Stimulated activated memory B cell treated with anti-CD40 and anti-IgM and Interleukin-4, amounts not matched to agents 10 μg/mL and 1 μg/mL and 100 μg/mL, for 72 hours (primary cell): ENCODE results near the gene ANGPTL1.

Source experiments
- ATAC-seq: fragments of 150-1000 bp; cut with Tn5 transposase; 2 replicates; pipeline ENCODE4 v1.10.0; 2021
- H3K27ac Mint-ChIP-seq: one replicate; pipeline ENCODE4 v1.8.0; 2022; ENCODE audit warnings: mild to moderate bottlenecking, mixed read lengths
- H3K27me3 Mint-ChIP-seq: one replicate; pipeline ENCODE4 v1.8.0; 2022; ENCODE audit warnings: mixed read lengths
- H3K36me3 Mint-ChIP-seq: one replicate; pipeline ENCODE4 v1.8.0; 2022; ENCODE audit warnings: mixed read lengths
- H3K4me1 Mint-ChIP-seq: one replicate; pipeline ENCODE4 v1.8.0; 2022; ENCODE audit warnings: mixed read lengths
- H3K4me3 Mint-ChIP-seq: one replicate; pipeline ENCODE4 v1.8.0; 2022; ENCODE audit warnings: mild to moderate bottlenecking, moderate library complexity, mixed read lengths
- H3K9me3 Mint-ChIP-seq: one replicate; pipeline ENCODE4 v1.8.0; 2022; ENCODE audit warnings: mixed read lengths

Gene ANGPTL1, protein sequence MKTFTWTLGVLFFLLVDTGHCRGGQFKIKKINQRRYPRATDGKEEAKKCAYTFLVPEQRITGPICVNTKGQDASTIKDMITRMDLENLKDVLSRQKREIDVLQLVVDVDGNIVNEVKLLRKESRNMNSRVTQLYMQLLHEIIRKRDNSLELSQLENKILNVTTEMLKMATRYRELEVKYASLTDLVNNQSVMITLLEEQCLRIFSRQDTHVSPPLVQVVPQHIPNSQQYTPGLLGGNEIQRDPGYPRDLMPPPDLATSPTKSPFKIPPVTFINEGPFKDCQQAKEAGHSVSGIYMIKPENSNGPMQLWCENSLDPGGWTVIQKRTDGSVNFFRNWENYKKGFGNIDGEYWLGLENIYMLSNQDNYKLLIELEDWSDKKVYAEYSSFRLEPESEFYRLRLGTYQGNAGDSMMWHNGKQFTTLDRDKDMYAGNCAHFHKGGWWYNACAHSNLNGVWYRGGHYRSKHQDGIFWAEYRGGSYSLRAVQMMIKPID

DNA sequence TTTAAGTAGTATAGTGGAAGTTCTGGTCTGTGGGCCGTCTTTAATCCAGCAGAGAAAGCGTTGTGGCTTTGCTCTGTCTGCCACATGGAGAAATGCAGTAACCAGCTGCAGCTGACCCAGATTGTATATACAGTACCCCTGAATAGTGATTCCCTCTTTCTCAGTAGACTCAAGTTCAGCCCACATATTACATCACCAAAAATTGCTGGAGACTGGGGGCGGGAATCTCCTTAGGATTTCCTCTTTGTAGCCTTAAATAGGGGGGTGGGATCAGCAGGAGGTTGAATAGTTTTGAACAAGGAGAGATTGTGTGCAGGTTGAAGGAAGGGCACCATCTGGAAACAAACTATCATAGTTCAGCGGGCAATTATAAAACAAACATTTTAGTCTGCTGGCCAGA lies at the start of gene ANGPTL1:
Gene ANGPTL1 (minus strand): TSS at position 134 of the 400 bp plus-strand sequence. CDS start 5,301 bp downstream, outside the sequence.
- Mint-ChIP-seq H3K4me1 (peaks cover 40% of the 10 kb centered on the region), H3K36me3 (peaks cover 16% of the 10 kb centered on the region), H3K27me3 (no peaks in the 10 kb centered on the region), H3K9me3 (no peaks in the 10 kb centered on the region), H3K4me3 (no peak within 1 kb of the TSS), H3K27ac (peak within 1 kb of the TSS; percentile 52)
- ATAC-seq: no peak

DNA sequence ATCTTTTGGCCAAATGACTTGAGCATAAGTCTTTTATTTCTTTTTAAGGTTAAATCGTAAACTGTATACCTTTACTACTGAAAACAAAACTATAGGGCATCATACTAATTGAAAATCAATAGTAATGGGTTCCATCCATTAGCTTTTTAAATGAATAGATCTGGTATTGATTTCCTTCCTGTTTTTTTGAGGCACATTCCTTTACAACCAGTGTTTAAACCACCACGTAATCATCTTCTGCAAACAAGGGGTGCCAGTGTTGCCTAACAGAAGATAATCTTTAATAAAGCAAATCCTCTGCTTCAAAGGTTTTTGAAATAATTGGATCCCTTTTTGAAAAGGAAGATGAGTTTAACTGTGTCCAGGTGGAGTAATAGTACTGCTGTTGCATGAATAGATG lies 48.7 kb upstream of the ANGPTL1 start:
- Mint-ChIP-seq H3K27ac (no peak overlapping the region), H3K4me3 (no peak overlapping the region), H3K36me3 (peaks cover 55% of the 10 kb centered on the region), H3K4me1 (peaks cover 40% of the 10 kb centered on the region), H3K9me3 (no peaks in the 10 kb centered on the region), H3K27me3 (no peaks in the 10 kb centered on the region)
- no peak for ATAC-seq

DNA sequence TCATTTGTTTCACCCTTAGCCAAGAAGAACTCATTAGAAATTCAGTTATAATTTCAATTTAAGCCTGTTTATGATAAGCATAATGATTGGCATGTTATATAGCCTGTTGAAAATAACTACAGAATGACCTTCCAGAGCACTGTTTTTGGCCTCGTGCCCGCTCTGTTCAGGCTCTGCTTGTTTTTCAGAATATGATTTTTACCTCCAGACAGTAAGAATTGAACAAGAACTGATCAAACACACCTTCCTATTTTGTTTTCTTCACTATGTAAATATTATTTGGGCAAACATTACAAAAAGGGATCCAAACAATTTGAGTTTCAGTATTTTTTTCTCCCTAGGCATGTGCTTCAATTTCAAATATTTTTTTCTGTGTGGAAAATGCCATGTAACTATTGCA lies 48.1 kb upstream of the ANGPTL1 start:
- no peaks in the 10 kb centered on the region for H3K9me3 Mint-ChIP-seq
- no peak for ATAC-seq
- H3K36me3 Mint-ChIP-seq: peaks cover 55% of the 10 kb centered on the region
- no peak overlapping the region for H3K4me3 Mint-ChIP-seq
- H3K4me1 Mint-ChIP-seq: peaks cover 41% of the 10 kb centered on the region
- no peaks in the 10 kb centered on the region for H3K27me3 Mint-ChIP-seq
- no peak overlapping the region for H3K27ac Mint-ChIP-seq

DNA sequence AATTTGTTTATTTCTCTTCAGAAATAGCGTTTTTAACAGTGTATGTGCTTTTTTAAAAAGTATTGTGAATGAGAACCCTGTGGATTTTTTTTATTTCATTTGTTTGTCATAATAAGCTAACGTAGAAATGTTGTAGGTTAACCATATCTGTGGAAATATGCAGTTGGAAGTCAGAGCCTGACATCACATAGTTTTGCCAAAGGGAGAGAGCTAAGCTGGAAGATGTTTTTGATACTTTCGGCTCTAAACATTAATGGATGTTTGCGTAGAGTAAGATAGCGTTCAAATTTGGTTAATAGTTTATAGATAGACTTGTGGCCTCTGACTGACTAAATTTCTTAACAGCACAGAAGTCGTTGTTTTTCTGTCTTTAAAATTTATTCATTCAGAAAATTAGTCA lies 47.4 kb upstream of the ANGPTL1 start:
- ATAC-seq: no peak
- Mint-ChIP-seq H3K27me3 (no peaks in the 10 kb centered on the region), H3K27ac (no peak overlapping the region), H3K4me1 (peaks cover 47% of the 10 kb centered on the region), H3K4me3 (no peak overlapping the region), H3K9me3 (no peaks in the 10 kb centered on the region), H3K36me3 (peaks cover 55% of the 10 kb centered on the region)

DNA sequence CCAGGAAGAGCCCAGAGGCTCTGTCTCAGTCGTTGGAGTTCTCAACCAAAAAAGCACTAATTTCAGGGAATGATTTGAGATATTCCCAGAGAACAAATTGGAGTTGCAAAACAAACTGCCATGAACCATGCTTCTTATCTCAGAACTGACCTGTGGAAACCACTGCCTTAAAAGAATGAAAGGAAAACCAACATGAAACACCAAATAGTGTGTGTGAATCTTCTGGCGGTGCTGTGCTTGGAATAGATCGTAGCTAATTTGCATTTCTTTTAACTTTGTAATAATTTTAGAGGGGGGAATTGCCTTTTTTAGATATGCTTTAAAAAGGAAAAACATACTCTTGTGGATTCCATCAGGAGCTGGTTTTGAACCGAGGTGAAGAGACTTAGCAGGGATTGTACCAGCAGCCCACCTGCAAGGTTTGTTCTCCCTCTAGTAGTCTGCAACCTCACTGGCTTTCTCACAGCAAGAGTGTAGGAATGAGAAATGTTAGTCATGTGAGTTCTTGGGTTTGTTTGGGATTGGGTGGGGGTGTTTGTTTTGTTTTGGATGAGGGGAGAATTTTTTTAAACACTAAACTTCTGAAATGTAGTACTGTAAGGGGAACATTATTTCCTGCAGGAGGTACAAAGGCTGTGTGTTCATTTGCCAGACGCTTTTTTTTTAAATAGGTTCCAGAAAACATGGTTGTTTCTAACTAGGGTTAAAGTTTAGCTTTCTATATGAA lies 45.7 kb upstream of the ANGPTL1 start:
- Mint-ChIP-seq H3K4me3 (peak overlapping the region; percentile 28), H3K9me3 (no peaks in the 10 kb centered on the region), H3K27me3 (no peaks in the 10 kb centered on the region), H3K4me1 (peaks cover 56% of the 10 kb centered on the region), H3K27ac (peak overlapping the region; percentile 73), H3K36me3 (peaks cover 59% of the 10 kb centered on the region)
- ATAC-seq: no peak

DNA sequence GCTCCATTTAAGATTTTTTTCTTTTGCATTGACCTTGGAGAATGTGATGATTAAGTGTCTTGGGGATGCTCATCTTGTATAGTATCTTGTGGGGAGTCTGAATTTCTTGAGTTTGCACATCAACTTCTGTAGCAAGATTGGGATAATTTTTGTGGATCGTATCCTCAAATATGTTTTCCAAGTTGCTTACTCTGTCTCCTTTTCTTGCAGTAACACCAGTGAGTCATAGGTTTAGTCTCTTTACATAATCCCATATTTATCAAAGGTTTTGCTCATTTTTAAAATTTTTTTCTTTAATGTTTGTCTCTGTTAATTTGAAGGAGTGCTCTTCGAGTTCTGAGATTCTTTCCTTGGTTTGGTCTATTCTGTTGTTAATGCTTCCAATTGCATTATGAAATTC lies 41.7 kb upstream of the ANGPTL1 start:
- peaks cover 78% of the 10 kb centered on the region for H3K4me1 Mint-ChIP-seq
- H3K4me3 Mint-ChIP-seq: no peak overlapping the region
- H3K27ac Mint-ChIP-seq: peak overlapping the region; percentile 84
- H3K36me3 Mint-ChIP-seq: peaks cover 83% of the 10 kb centered on the region
- H3K27me3 Mint-ChIP-seq: no peaks in the 10 kb centered on the region
- ATAC-seq: no peak
- H3K9me3 Mint-ChIP-seq: peaks cover 10% of the 10 kb centered on the region

DNA sequence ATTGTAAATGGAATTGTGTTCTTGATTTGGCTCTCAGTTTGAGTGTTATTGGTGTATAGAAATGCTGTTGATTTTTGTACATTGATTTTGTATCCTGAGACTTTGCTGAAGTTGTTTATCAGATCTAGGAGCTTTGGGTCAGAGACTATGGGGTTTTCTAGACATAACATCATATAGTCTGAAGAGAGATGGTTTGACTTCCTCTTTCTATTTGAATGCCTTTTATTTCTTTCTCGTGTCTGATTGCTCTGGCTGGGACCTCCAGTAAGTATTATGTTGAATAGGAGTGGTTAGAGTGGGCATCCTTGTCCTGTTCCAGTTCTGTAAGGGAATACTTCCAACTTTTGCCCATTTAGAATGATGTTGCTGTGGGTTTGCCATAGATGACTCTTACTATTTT lies 39.1 kb upstream of the ANGPTL1 start:
- ATAC-seq: peak; percentile 53
- Mint-ChIP-seq H3K27me3 (no peaks in the 10 kb centered on the region), H3K4me3 (no peak overlapping the region), H3K27ac (peak overlapping the region; percentile 84), H3K4me1 (peaks cover 61% of the 10 kb centered on the region), H3K9me3 (peaks cover 10% of the 10 kb centered on the region), H3K36me3 (peaks cover 80% of the 10 kb centered on the region)

DNA sequence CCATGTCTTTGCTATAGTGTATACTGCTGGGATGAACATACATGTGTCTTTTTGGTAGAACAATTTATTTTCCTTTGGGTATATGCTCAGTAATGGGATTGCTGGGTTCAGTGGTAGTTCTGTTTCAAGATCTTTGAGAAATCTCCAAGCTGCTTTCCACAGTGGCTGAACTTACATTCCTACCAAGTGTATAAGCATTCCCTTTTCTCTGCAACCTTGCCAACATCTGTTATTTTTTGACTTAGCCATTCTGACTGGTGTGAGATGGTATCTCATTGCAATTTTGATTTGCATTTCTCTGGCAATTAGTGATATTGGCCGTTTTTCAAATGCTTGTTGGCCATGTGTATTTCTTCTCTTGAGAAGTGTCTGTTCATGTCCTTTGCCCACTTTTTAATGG lies 37.5 kb upstream of the ANGPTL1 start:
- no peaks in the 10 kb centered on the region for H3K27me3 Mint-ChIP-seq
- H3K36me3 Mint-ChIP-seq: peaks cover 82% of the 10 kb centered on the region

DNA sequence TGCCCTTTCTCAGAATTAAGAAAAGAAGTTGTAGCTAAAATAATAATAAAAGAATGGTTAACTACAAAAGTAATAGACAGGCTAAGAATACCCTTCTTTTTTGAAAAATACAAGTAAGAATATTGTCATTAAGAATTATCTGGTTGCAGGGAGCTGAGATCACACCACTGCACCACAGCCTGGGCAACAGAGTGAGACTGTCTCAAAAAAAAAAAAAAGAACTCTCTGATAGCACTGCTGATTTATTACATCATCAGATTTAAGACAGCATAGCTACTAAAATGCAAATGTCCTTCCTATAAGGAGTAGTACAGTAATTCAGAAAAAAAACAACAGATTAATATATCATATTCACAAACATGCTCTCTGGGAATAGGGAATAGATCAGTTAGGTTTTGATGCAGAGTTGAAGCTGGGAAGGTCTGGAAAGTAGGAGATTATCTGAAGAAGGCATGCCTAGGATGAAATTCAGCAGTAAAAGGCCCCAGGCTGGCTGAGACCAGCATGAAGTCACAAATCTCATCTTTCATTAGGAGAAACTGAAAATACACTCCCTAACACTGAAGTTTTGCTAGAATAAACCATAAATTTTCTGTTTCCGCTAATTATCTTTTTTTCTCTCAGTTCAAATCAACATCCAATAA lies 30.7 kb upstream of the ANGPTL1 start:
- H3K4me3 Mint-ChIP-seq: no peak overlapping the region
- no peak for ATAC-seq
- no peak overlapping the region for H3K27ac Mint-ChIP-seq

More for the DNA sequence above, 37.5 kb upstream of the ANGPTL1 start:
- peaks cover 12% of the 10 kb centered on the region for H3K9me3 Mint-ChIP-seq
- no peak overlapping the region for H3K27ac Mint-ChIP-seq
- no peak for ATAC-seq
- H3K4me1 Mint-ChIP-seq: peaks cover 56% of the 10 kb centered on the region
- H3K4me3 Mint-ChIP-seq: no peak overlapping the region

DNA sequence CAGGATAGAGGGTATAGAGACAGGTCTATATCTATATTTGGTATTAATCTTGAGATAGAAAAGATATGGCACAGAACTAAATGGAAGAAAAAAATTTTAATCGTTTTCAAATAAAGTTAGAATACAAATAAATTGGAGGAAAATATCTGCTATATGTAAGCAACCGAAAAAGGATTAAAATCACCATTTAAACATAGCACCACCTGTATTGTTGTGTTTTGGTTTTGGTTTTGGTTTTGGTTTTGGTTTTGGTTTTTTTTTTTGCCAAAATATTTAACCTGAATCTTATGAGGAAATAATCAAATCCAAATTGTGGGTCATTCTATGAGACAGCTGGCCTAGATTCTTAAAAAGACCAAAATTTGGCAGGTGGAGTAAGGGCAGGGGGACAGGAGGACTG lies 28.5 kb upstream of the ANGPTL1 start:
- ATAC-seq: no peak
- peaks cover 69% of the 10 kb centered on the region for H3K36me3 Mint-ChIP-seq

More for the DNA sequence above, 30.7 kb upstream of the ANGPTL1 start:
- Mint-ChIP-seq H3K27me3 (no peaks in the 10 kb centered on the region), H3K36me3 (peaks cover 65% of the 10 kb centered on the region), H3K4me1 (peaks cover 24% of the 10 kb centered on the region), H3K9me3 (peaks cover 2% of the 10 kb centered on the region)

DNA sequence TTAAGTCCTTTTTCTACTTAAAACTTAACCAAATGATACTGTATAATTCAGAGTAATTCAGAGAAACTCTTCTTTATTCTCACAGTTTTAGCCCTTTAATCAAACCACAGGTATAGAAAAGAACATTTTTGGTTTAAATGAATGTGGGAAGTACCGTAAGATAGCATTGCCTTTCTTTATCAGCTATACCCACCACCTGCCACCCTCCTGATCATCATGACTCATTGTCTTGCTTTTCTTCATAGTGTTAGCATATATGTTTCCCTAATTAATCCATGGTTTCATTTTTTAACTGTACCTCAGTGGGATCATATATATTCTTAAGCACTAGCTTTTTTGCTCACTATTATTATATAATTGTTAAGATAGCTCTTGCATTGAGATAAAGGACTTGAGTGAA lies 27.5 kb upstream of the ANGPTL1 start:
- H3K4me3 Mint-ChIP-seq: no peak overlapping the region
- no peak overlapping the region for H3K27ac Mint-ChIP-seq
- peaks cover 9% of the 10 kb centered on the region for H3K9me3 Mint-ChIP-seq
- H3K27me3 Mint-ChIP-seq: no peaks in the 10 kb centered on the region
- peaks cover 11% of the 10 kb centered on the region for H3K4me1 Mint-ChIP-seq
- peaks cover 64% of the 10 kb centered on the region for H3K36me3 Mint-ChIP-seq
- no peak for ATAC-seq

More for the DNA sequence above, 28.5 kb upstream of the ANGPTL1 start:
- Mint-ChIP-seq H3K9me3 (peaks cover 9% of the 10 kb centered on the region), H3K4me3 (no peak overlapping the region), H3K27me3 (no peaks in the 10 kb centered on the region), H3K4me1 (peaks cover 16% of the 10 kb centered on the region), H3K27ac (peak overlapping the region; percentile 78)

DNA sequence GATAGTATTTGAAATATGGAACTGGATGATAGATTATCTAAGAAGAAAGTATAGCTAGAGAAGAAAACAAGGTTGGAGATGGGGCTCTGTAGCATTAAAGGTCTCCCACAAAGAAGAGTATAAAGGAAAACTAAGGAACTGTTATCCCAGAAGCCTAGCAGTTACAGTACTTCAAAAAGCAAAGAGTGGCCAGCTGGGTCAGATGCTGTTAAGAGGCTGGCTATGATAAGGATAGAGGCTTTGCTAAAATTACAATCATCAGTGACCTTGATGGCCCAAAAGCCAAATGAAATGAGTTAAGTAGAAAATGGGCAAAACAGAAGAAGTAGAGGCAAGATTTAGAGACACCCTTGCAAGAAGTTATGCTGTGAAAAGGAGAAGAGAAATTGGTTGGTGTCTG lies 25.1 kb upstream of the ANGPTL1 start:
- Mint-ChIP-seq H3K27ac (peak overlapping the region; percentile 33), H3K9me3 (peaks cover 9% of the 10 kb centered on the region)
- no peak for ATAC-seq

DNA sequence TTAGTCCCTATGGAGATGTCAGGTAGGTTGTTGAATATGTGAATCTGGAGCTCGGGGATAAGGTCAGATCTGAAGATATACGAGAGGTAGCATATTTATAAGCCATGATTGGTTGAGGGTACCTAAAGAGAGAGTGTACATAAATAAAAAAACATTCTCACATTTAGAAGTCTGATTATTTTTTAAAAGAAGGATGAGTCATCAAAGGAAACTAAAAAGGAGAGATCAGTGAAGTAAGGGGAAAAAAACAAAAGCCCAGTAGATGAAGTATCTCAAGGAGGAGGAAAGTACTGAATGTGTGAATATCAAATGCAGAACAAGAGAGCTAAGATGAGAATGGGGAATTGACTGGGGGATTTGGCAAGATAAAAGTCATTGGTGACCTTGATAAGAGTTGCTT lies 15.7 kb upstream of the ANGPTL1 start:
- H3K4me3 Mint-ChIP-seq: no peak overlapping the region
- H3K36me3 Mint-ChIP-seq: peaks cover 19% of the 10 kb centered on the region
- peak overlapping the region; percentile 75 for H3K27ac Mint-ChIP-seq
- H3K27me3 Mint-ChIP-seq: no peaks in the 10 kb centered on the region
- no peaks in the 10 kb centered on the region for H3K9me3 Mint-ChIP-seq
- no peak for ATAC-seq
- H3K4me1 Mint-ChIP-seq: peaks cover 13% of the 10 kb centered on the region

More for the DNA sequence above, 25.1 kb upstream of the ANGPTL1 start:
- no peaks in the 10 kb centered on the region for H3K27me3 Mint-ChIP-seq
- peaks cover 47% of the 10 kb centered on the region for H3K36me3 Mint-ChIP-seq
- no peak overlapping the region for H3K4me3 Mint-ChIP-seq
- peaks cover 11% of the 10 kb centered on the region for H3K4me1 Mint-ChIP-seq

DNA sequence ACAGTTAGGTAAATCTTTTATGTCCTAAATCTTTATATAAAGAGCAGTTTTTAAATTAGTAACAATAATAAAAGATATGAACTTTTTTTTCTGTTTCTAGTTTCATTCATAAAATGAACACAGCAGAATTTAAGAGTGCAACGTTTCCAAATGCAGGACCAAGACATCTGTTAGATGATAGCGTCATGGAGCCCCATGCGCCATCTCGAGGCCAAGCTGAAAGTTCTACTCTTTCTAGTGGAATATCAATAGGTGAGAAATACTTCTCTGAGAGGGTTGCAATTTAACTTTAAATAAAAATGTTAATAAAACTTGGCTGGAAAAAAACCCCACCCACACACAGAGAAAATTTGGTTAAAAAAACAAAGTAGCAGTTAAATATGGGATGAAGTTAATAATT lies 15.0 kb upstream of the ANGPTL1 start:
- Mint-ChIP-seq H3K27me3 (no peaks in the 10 kb centered on the region), H3K36me3 (peaks cover 24% of the 10 kb centered on the region), H3K27ac (peak overlapping the region; percentile 75), H3K9me3 (no peaks in the 10 kb centered on the region), H3K4me1 (peaks cover 13% of the 10 kb centered on the region), H3K4me3 (no peak overlapping the region)
- no peak for ATAC-seq

DNA sequence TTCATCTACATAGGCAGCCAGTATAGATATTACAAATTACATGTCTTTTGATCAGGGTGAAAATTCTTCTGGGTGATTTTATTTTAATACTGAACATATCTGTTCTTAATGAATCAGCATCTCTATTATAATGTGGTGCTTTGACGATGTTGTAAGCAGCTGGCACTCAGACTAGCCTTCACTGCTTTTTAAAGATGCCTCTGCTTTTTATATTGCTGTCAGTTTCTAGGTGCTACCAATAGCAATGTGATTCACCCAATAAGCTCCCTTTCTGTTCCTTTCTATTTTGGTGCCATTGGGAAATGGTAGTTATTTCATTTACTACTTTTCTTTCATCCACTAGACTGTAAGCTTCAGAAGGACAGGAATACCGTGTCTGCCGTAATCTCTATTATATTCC lies 11.1 kb upstream of the ANGPTL1 start:
- Mint-ChIP-seq H3K9me3 (no peaks in the 10 kb centered on the region), H3K27ac (no peak overlapping the region), H3K36me3 (peaks cover 24% of the 10 kb centered on the region), H3K27me3 (no peaks in the 10 kb centered on the region), H3K4me1 (peaks cover 11% of the 10 kb centered on the region), H3K4me3 (no peak overlapping the region)
- no peak for ATAC-seq
